GM10248 (cell line): Measurements from ENCODE around the gene ZMYND15.

Experiments
- CTCF ChIA-PET: fragments of 300-600 bp; sonication (Branson Sonifier 250); formaldehyde crosslinking; extraction: SDS; loops from one replicate; lab custom pipeline; 2021; ENCODE audit warnings: antibody characterized with exemption; lab: Yijun Ruan, JAX
- POLR2A ChIA-PET: fragments of 350-650 bp; sonication (Branson Sonifier 250); formaldehyde crosslinking; extraction: SDS; loops from one replicate; lab custom pipeline; 2020; ENCODE audit warnings: antibody characterized with exemption; lab: Yijun Ruan, JAX
- DNase-seq: peaks from one replicate; pipeline ENCODE4 v3.0.0; 2012; ENCODE audit errors: extremely low spot score
- CTCF ChIP-seq: IDR thresholded peaks from 2 replicates; pipeline ENCODE4 v1.5.1; 2012; ENCODE audit warnings: mild to moderate bottlenecking, low read depth; ENCODE audit errors: extremely low read depth, missing control alignments, control extremely low read depth

ZMYND15 gene

GRCh38 chr17:4790705-4791088 is 51.1 kb downstream of the ZMYND15 start:
- ChIA-PET CTCF (interaction anchor here (0.6 to 2.5 kb wide), 32 partner anchors 10 to 223 kb away, joined by 3 to 21 read pairs (median 6); partner anchors contain the start of genes ARRB2, C17orf107, C17orf114 and CHRNE), POLR2A (interaction anchor here (1.3 to 1.5 kb wide), 2 partner anchors 16 to 233 kb away, joined by 3 to 4 read pairs; partner anchors contain the start of gene PLD2)

GRCh38 chr17:4795168-4795567 is 55.5 kb downstream of the ZMYND15 start:
- DNase-seq = no peak
- ChIA-PET POLR2A (no interaction called here), CTCF (no interaction called here)
- TF ChIP-seq CTCF = no peak

More at GRCh38 chr17:4790705-4791088, 51.1 kb downstream of the ZMYND15 start:
- DNase-seq = no peak
- TF ChIP-seq CTCF = no peak
